Measurements from ENCODE around the gene DLK2.

Gene DLK2

DNA sequence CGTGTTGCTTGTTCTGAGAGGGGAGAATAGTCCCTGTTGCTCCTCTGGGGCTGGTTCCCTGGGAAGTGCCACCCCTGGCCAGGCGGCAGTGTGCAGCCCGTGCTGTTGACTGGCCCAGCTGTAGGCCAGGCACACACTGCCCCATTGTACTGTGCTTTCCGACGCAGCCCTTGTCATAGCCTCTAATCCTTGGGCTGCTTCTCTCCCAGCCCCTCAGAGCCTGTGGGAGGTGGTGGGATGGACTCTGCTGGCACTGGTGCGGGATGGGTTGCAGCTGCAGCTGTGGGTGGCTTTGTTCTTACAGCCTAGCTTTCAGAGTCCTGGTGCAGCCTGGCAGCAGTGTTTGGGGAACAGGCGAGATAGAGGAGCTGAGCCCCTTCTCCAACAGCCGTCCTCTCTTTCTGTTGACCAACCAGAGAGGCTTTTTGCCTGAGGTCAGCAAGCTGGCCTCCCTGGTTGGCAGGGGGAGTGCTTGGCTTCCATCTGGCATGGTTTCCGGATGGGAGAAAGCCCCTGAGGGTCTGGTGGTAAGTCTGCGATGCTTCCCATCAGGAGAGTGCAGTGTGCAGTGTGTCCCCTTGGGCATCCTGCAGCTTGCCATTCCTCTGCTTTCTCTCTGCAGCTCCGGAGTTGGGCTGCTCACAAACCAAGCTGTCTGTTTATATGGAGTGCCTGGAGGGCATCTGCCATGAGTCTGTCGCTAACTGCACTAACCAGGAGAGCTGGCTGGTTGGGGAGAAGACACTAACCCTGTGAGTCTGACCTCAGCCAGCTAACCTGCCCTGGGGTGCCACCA lies 34.1 kb upstream of the DLK2 start:
- no peak for TF ChIP-seq CTCF (IDR thresholded peaks at IDR 0.05; ENCODE audit: low read depth, low read length, poor library complexity, severe bottlenecking)
- no peak for TF ChIP-seq EZH2phosphoT487 (IDR thresholded peaks at IDR 0.05; ENCODE audit: borderline replicate concordance, low read length)
- Histone ChIP-seq H3K9me2 (replicated peaks; ENCODE audit: control insufficient read depth, low read length) (no peaks in the 10 kb centered on the region), H4K20me1 (ENCODE audit: control insufficient read depth, insufficient read depth, low read depth, low read length) (no peaks in the 10 kb centered on the region), H3K9me3 (ENCODE audit: control insufficient read depth, insufficient read depth, low read length) (no peaks in the 10 kb centered on the region), H3K27me3 (ENCODE audit: control insufficient read depth, low read length) (no peaks in the 10 kb centered on the region), H3K4me2 (ENCODE audit: low read length) (no peak overlapping the region), H3K4me3 (ENCODE audit: low read length) (no peak overlapping the region), H3K36me3 (ENCODE audit: control insufficient read depth, low read length) (no peaks in the 10 kb centered on the region), H3K79me2 (ENCODE audit: control insufficient read depth, low read length) (peaks cover 22% of the 10 kb centered on the region), H3K27ac (ENCODE audit: low read depth, low read length) (no peak overlapping the region), H3F3A (ENCODE audit: control insufficient read depth, insufficient read depth) (no peaks in the 10 kb centered on the region), H3K4me1 (ENCODE audit: control insufficient read depth, low read length) (no peaks in the 10 kb centered on the region)

GRCh38 chr6:43488667-43489276 lies 33.4 kb upstream of the DLK2 start:
- no peaks in the 10 kb centered on the region for H4K20me1 ChIP-seq (ENCODE audit: control insufficient read depth, insufficient read depth, low read depth, low read length)
- no peaks in the 10 kb centered on the region for H3K27me3 ChIP-seq (ENCODE audit: control insufficient read depth, low read length)
- H3F3A ChIP-seq (ENCODE audit: control insufficient read depth, insufficient read depth) = no peaks in the 10 kb centered on the region
- H3K4me1 ChIP-seq (ENCODE audit: control insufficient read depth, low read length) = no peaks in the 10 kb centered on the region
- no peak overlapping the region for H3K4me2 ChIP-seq (ENCODE audit: low read length)
- H3K27ac ChIP-seq (ENCODE audit: low read depth, low read length) = no peak overlapping the region
- H3K79me2 ChIP-seq (ENCODE audit: control insufficient read depth, low read length) = peaks cover 22% of the 10 kb centered on the region
- H3K4me3 ChIP-seq (ENCODE audit: low read length) = no peak overlapping the region
- no peaks in the 10 kb centered on the region for H3K9me2 ChIP-seq (replicated peaks; ENCODE audit: control insufficient read depth, low read length)
- TF ChIP-seq EZH2phosphoT487 (IDR thresholded peaks at IDR 0.05; ENCODE audit: borderline replicate concordance, low read length) = no peak
- no peaks in the 10 kb centered on the region for H3K9me3 ChIP-seq (ENCODE audit: control insufficient read depth, insufficient read depth, low read length)
- H3K36me3 ChIP-seq (ENCODE audit: control insufficient read depth, low read length) = no peaks in the 10 kb centered on the region

GRCh38 chr6:43481591-43482236 lies 26.4 kb upstream of the DLK2 start:
- no peaks in the 10 kb centered on the region; the same call in 1 of the 2 replicates for H4K20me1 ChIP-seq (ENCODE audit: control insufficient read depth, insufficient read depth, low read depth, low read length)
- no peak overlapping the region for H3K27ac ChIP-seq (ENCODE audit: low read depth, low read length)
- no peaks in the 10 kb centered on the region for H3K27me3 ChIP-seq (ENCODE audit: control insufficient read depth, low read length)
- H3K36me3 ChIP-seq (ENCODE audit: control insufficient read depth, low read length) = no peaks in the 10 kb centered on the region
- H3K79me2 ChIP-seq (ENCODE audit: control insufficient read depth, low read length) = peaks cover 69% of the 10 kb centered on the region
- no peaks in the 10 kb centered on the region for H3K9me3 ChIP-seq (ENCODE audit: control insufficient read depth, insufficient read depth, low read length)
- H3K4me3 ChIP-seq (ENCODE audit: low read length) = no peak overlapping the region
- no peak overlapping the region for H3K4me2 ChIP-seq (ENCODE audit: low read length)
- TF ChIP-seq CTCF (IDR thresholded peaks at IDR 0.05; ENCODE audit: low read depth, low read length, poor library complexity, severe bottlenecking) (no peak), EZH2phosphoT487 (IDR thresholded peaks at IDR 0.05; ENCODE audit: borderline replicate concordance, low read length) (no peak)
- no peaks in the 10 kb centered on the region; the same call in 1 of the 2 replicates for H3F3A ChIP-seq (ENCODE audit: control insufficient read depth, insufficient read depth)
- peaks cover 18% of the 10 kb centered on the region for H3K4me1 ChIP-seq (ENCODE audit: control insufficient read depth, low read length)
- no peaks in the 10 kb centered on the region for H3K9me2 ChIP-seq (replicated peaks; ENCODE audit: control insufficient read depth, low read length)
